GM12891 (cell line): ENCODE results near the gene SNX2.

Experiments
- POLR2A ChIP-seq: IDR thresholded peaks from 2 replicates; pipeline ENCODE4 v1.6.1; 2011; ENCODE audit warnings: low read depth, low read length, control low read depth
- POLR2AphosphoS5 ChIP-seq: IDR thresholded peaks from 2 replicates; pipeline ENCODE4 v1.6.1; 2011; ENCODE audit warnings: low read depth, low read length, control low read depth
- SPI1 ChIP-seq: IDR thresholded peaks from 2 replicates; pipeline ENCODE4 v1.6.1; 2011; ENCODE audit warnings: low read depth, low read length, control low read depth
- TAF1 ChIP-seq: IDR thresholded peaks from 2 replicates; pipeline ENCODE4 v1.6.1; 2011; ENCODE audit warnings: low read depth, low read length, control low read depth

DNA sequence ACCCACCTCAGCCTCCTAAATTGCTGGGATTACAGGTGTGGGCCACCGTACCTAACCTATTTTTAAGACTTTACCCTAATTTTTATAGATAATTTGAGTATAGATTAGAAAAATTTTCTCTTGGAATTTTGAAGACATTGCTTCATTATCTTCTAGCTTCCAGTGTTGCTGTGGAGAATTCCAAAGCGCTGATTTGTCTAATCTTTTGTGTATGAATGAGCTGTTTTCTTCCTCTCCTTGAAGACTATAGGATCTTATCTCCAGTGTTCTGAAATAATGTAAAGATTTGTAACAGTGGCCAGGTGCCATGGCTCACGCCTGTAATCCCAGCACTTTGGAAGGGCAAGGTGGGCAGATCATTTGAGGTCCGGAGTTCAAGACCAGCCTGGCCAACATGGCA, 64.9 kb downstream of the SNX2 start:
- TF ChIP-seq POLR2A = no peak
- no peak for TF ChIP-seq POLR2AphosphoS5
- no peak for TF ChIP-seq TAF1
- TF ChIP-seq SPI1 = no peak
